ENCODE measurements around the gene RANBP9.

The RANBP9 gene

GRCh38 chr6:13617066-13617465, 94.6 kb downstream of the RANBP9 start:
- TF ChIP-seq, protein P1, sequence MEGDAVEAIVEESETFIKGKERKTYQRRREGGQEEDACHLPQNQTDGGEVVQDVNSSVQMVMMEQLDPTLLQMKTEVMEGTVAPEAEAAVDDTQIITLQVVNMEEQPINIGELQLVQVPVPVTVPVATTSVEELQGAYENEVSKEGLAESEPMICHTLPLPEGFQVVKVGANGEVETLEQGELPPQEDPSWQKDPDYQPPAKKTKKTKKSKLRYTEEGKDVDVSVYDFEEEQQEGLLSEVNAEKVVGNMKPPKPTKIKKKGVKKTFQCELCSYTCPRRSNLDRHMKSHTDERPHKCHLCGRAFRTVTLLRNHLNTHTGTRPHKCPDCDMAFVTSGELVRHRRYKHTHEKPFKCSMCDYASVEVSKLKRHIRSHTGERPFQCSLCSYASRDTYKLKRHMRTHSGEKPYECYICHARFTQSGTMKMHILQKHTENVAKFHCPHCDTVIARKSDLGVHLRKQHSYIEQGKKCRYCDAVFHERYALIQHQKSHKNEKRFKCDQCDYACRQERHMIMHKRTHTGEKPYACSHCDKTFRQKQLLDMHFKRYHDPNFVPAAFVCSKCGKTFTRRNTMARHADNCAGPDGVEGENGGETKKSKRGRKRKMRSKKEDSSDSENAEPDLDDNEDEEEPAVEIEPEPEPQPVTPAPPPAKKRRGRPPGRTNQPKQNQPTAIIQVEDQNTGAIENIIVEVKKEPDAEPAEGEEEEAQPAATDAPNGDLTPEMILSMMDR (conservative IDR thresholded peaks at IDR 0.05) = no peak
- no peak for TF ChIP-seq ZFX (IDR thresholded peaks at IDR 0.05)
- H3K27ac ChIP-seq = no peak overlapping the region

GRCh38 chr6:13615792-13616120, 95.9 kb downstream of the RANBP9 start:
- H3K27ac ChIP-seq = peak overlapping the region; percentile 95
- TF ChIP-seq ZFX (IDR thresholded peaks at IDR 0.05) = no peak
- TF ChIP-seq, protein P1 (conservative IDR thresholded peaks at IDR 0.05) = no peak

- TF ChIP-seq, protein P1 (conservative IDR thresholded peaks at IDR 0.05) = peak; percentile 95
- peak; percentile 87 for TF ChIP-seq ZFX (IDR thresholded peaks at IDR 0.05)
- H3K27ac ChIP-seq = peak within 1 kb of the TSS; percentile 95
Measured at GRCh38 chr6:13614926-13615791, 96.5 kb downstream of the RANBP9 start, which contains the start of gene NOL7. Gene NOL7 (plus strand): TSS chr6:13615335. CDS start chr6:13615359, 24 bp downstream.

DNA sequence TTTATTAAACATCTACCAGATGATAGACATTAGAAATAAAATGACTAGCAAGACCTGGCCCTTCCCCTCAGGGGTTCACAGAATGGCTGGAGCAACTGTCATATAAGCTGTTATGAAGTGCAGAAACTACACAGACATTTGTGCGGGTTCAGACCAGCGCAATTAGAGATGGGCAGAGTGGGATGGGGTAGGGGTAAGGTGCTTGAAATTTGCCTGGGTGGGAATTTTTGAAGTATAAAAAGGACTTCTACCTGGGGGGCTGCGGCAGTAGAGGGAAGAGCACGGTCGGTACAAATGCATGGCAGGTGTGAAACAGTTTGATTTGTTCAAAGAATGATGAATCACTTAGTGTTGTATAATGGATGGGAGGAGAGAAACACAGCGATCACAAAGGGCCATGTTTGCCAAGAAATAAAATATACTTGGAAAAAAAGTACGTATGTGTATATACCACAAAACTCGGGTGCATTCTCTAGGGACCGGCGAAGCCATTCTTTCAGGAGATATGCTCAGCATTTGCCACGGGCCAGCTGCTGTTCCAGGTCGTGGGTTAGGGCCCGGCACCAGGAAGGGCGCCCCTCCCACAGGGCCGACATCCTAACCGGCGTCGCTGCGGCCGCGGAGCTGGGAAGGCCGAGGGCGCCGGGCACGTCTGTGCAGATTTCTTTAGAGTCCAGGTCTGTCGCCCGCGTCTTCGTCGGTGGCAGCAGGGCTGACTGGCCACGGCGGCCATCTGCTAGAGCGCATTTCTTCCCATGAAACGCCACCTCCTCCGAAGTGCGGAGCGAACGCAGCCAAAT, 97.3 kb downstream of the RANBP9 start:
- H3K27ac ChIP-seq = peak overlapping the region; percentile 95
- peak; percentile 91 for TF ChIP-seq ZFX (IDR thresholded peaks at IDR 0.05)
- TF ChIP-seq, protein P1 (conservative IDR thresholded peaks at IDR 0.05) = no peak

DNA sequence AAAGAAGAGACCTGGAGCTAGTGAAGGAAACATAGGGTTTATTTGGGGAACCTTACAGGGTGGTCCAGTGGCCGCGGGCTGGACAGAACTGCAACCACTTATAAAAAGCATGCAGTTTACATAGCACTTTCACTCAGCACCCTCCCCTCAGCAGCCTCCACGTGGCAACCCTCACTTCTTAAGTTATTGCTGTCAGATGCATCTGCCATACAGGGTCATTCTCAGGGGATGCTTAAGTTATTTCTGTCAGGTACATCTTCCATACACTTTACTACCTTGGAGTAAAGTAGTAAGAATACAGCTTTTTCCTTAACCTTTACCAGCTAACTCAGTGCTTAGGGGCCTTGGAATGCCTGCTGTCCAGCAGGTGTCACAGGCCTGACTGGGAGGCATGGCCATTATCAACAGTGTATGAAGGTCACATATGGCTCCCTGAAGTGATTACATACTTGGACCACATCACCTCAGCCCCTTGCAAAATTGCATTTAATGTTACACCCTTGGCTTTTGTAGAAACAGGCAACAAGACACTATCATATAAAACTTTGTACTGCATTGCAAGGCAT, 98.5 kb downstream of the RANBP9 start:
- TF ChIP-seq ZFX (IDR thresholded peaks at IDR 0.05) = no peak
- TF ChIP-seq, protein P1 (conservative IDR thresholded peaks at IDR 0.05) = no peak
- H3K27ac ChIP-seq = no peak overlapping the region

DNA sequence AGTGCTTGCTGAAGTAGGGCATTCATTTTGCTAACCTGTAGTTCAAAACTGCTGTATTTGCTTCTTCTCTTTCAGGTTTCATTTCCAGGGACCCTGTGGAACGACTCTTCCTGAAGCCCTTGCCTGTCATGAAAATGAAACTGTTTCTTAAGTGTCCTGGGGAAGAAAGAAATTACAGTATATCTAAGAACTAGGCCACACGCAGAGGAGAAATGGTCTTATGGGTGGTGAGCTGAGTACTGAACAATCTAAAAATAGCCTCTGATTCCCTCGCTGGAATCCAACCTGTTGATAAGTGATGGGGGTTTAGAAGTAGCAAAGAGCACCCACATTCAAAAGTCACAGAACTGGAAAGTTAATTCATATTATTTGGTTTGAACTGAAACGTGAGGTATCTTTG, 99.9 kb downstream of the RANBP9 start:
- TF ChIP-seq ZFX (IDR thresholded peaks at IDR 0.05) = no peak
- TF ChIP-seq, protein P1 (conservative IDR thresholded peaks at IDR 0.05) = no peak
- H3K27ac ChIP-seq = no peak overlapping the region

Measured in C4-2B (cell line).